Thyroid gland (tissue), 4 donors: ENCODE data around the gene DYNC1I1. TPM values are rescaled to one million over a fixed set of nuclear protein-coding genes. Genes with fewer than 3 reads are reported as not detected.

Experiments used
- DNase-seq, 2 donors: peaks; one replicate each; pipeline ENCODE4 v3.0.0-alpha.2; 2019
- H3K27ac ChIP-seq, 3 donors: fragments of 200-600 bp; sonication (generic); 1 replicate in 2 of 3; 2 replicates in 1 of 3; pipeline ENCODE4 v1.5.1; 2016 to 2019; ENCODE audit warnings: mild to moderate bottlenecking in 1 of 3, moderate library complexity in 1 of 3
- H3K27me3 ChIP-seq: fragments of 200-600 bp; sonication (generic); one replicate; pipeline ENCODE4 v1.5.1; 2019
- H3K36me3 ChIP-seq, 2 donors: fragments of 200-600 bp; sonication (generic); one replicate each; pipeline ENCODE4 v1.5.1; 2016 to 2019
- H3K4me1 ChIP-seq, 2 donors: fragments of 200-600 bp; sonication (generic); one replicate each; pipeline ENCODE4 v1.5.1; 2017 to 2019
- H3K4me3 ChIP-seq, 3 donors: fragments of 200-600 bp; sonication (generic); replicated peaks in 1 of 3; 1 replicate in 2 of 3; 2 replicates in 1 of 3; pipeline ENCODE4 v1.5.1; 2016; ENCODE audit warnings: mild to moderate bottlenecking in 1 of 3
- H3K9me3 ChIP-seq: fragments of 200-600 bp; sonication (generic); one replicate; pipeline ENCODE4 v1.5.1; 2017
- CTCF ChIP-seq, 6 experiments: fragments of 200-600 bp in 3 of 6; fragments of 450-650 bp in 3 of 6; sonication (generic) in 3 of 6; IDR thresholded peaks; one replicate each; pipeline ENCODE4 v1.5.1; 2016 to 2019; ENCODE audit warnings: antibody characterized with exemption in 6 of 6, mild to moderate bottlenecking in 2 of 6, inconsistent platforms in 1 of 6, moderate library complexity in 1 of 6
- POLR2A ChIP-seq, 2 donors: fragments of 450-650 bp; IDR thresholded peaks; one replicate each; pipeline ENCODE4 v1.6.1; 2017; ENCODE audit warnings: antibody characterized with exemption in 2 of 2, mild to moderate bottlenecking in 2 of 2, moderate library complexity in 1 of 2
- WGBS, 2 donors: methylation state at CpG; one replicate each; pipeline ENCODE4 v1.1.5; 2017; 5-methylcytosine and 5-hydroxymethylcytosine counted together
- intact Hi-C: fragments of 100-400 bp; cut with DNase I; formaldehyde crosslinking; loops from one replicate; pipeline ENCODE4 v1.15.1; 2023
- total RNA-seq, 4 donors: library from RNA; depleted of rRNA; stranded (reverse); fragments of >200 nt; gene quantifications; one replicate each; pipeline ENCODE4 v1.2.3, GENCODE V29; 2016

The DYNC1I1 gene
- total RNA-seq, 4 donors from 2014 or later, result 6.6 to 12.8 (median 10.5) TPM

GRCh38 chr7:95845007-95845406, 72.7 kb downstream of the DYNC1I1 start:
- Histone ChIP-seq H3K27ac (no peak overlapping the region), H3K4me3 (no peak overlapping the region), H3K9me3 (no peaks in the 10 kb centered on the region), H3K27me3 (no peaks in the 10 kb centered on the region), H3K36me3 (no peaks in the 10 kb centered on the region), H3K4me1 (no peaks in the 10 kb centered on the region)
- DNase-seq, result no peak
- intact Hi-C loops, result no loop called here
- no peak for TF ChIP-seq POLR2A (IDR thresholded peaks at IDR 0.05)
- no peak for TF ChIP-seq CTCF (IDR thresholded peaks at IDR 0.05)

- Histone ChIP-seq H3K36me3 (no peaks in the 10 kb centered on the region), H3K27me3 (no peaks in the 10 kb centered on the region), H3K4me1 (no peaks in the 10 kb centered on the region), H3K9me3 (no peaks in the 10 kb centered on the region), H3K4me3 (no peak overlapping the region), H3K27ac (no peak overlapping the region)
- TF ChIP-seq CTCF (IDR thresholded peaks at IDR 0.05) (no peak), POLR2A (IDR thresholded peaks at IDR 0.05) (no peak)
- intact Hi-C loops, result no loop called here
- no peak for DNase-seq
- 57 to 59% methylated on average over 4 of the region's 4 CpGs for WGBS, 2 donors
Observed at GRCh38 chr7:95847061-95847460, 74.7 kb downstream of the DYNC1I1 start.

GRCh38 chr7:95859429-95859828, 87.1 kb downstream of the DYNC1I1 start:
- Histone ChIP-seq H3K4me1 (no peaks in the 10 kb centered on the region), H3K36me3 (no peaks in the 10 kb centered on the region), H3K27ac (no peak overlapping the region), H3K4me3 (no peak overlapping the region), H3K9me3 (no peaks in the 10 kb centered on the region), H3K27me3 (no peaks in the 10 kb centered on the region)
- 82 to 83% methylated on average over 1 of the region's 1 CpG for WGBS, 2 donors
- TF ChIP-seq CTCF (IDR thresholded peaks at IDR 0.05) (no peak), POLR2A (IDR thresholded peaks at IDR 0.05) (no peak)
- DNase-seq, result no peak
- intact Hi-C loops, result no loop called here

GRCh38 chr7:95861041-95861440, 88.7 kb downstream of the DYNC1I1 start:
- no peaks in the 10 kb centered on the region for H3K36me3 ChIP-seq
- H3K4me1 ChIP-seq, result no peaks in the 10 kb centered on the region
- H3K4me3 ChIP-seq, result no peak overlapping the region
- DNase-seq, result no peak
- TF ChIP-seq POLR2A (IDR thresholded peaks at IDR 0.05) (no peak), CTCF (IDR thresholded peaks at IDR 0.05) (no peak)
- H3K27me3 ChIP-seq, result no peaks in the 10 kb centered on the region
- intact Hi-C loops, result no loop called here
- H3K27ac ChIP-seq, result no peak overlapping the region
- 72 to 78% methylated on average over 2 of the region's 2 CpGs for WGBS, 2 donors
- H3K9me3 ChIP-seq, result no peaks in the 10 kb centered on the region

- no peaks in the 10 kb centered on the region for H3K9me3 ChIP-seq
- no peak for DNase-seq
- WGBS, 2 donors, result 72 to 81% methylated on average over 2 of the region's 2 CpGs
- no peaks in the 10 kb centered on the region for H3K4me1 ChIP-seq
- H3K27me3 ChIP-seq, result no peaks in the 10 kb centered on the region
- intact Hi-C loops, result no loop called here
- H3K27ac ChIP-seq, result no peak overlapping the region
- H3K36me3 ChIP-seq, result no peaks in the 10 kb centered on the region
- no peak overlapping the region for H3K4me3 ChIP-seq
- TF ChIP-seq POLR2A (IDR thresholded peaks at IDR 0.05) (no peak), CTCF (IDR thresholded peaks at IDR 0.05) (no peak)
Observed at GRCh38 chr7:95863623-95864022, 91.3 kb downstream of the DYNC1I1 start.
